Stimulated activated CD4-positive, alpha-beta T cell treated with anti-CD3 and anti-CD28 coated beads, Interleukin-12 subunit alpha, Interleukin-12 subunit beta, amount 100 ng/mL, for 24 hours (primary cell): ENCODE measurements around the gene NRROS.
"Not testable (repeated sequence)": the region's sequence is repeated elsewhere in the genome, so short reads cannot be mapped to it uniquely, and the experiment has no call there.

ENCODE experiments used
- DNase-seq, 2 experiments: peaks; one replicate each; pipeline ENCODE4 v3.0.0-alpha.2; 2020; ENCODE audit warnings: low read depth in 2 of 2

Gene NRROS

DNA sequence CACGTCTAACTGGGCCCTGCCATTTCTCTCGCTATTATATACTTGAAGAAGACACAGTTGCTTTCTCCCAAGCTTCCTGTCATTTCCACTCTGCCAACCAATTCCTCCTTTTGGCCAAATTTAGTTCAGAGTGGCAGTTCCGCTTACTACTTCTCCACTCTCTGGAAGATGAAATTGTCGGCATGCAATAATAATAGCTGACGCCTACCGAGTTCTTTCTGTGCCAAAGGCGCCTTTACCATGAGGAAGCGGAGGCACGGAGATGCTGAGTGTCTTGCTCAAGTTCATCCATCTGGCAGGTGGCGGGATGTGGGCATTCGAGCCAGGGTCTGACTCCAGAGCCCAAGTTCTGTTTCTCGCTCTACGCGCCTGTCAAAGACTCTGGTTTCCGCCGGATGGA is 14.6 kb upstream of the NRROS start:
- no peak for DNase-seq

DNA sequence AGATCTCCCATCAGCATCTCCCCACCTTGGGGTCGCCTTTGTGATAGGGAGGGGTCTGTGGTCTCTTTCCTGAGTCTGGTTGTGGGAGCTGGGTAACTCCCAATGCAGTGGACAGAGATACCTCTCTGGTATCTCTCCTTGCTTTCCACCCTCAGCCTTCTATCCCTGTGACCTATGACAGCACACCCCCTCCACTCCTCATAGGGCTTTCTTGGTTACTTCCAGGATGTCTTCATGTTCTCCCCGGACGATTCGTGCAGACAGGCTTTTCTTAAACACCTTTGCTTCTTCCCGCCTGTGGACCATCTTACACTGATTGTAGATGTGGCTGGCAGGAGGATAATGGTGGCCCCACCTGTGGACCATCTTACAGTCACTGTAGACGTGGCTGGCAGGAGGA is 14.2 kb upstream of the NRROS start:
- DNase-seq, result no peak

- no peak for DNase-seq
Measured at GRCh38 chr3:196627918-196628231, 11.6 kb upstream of the NRROS start.

DNA sequence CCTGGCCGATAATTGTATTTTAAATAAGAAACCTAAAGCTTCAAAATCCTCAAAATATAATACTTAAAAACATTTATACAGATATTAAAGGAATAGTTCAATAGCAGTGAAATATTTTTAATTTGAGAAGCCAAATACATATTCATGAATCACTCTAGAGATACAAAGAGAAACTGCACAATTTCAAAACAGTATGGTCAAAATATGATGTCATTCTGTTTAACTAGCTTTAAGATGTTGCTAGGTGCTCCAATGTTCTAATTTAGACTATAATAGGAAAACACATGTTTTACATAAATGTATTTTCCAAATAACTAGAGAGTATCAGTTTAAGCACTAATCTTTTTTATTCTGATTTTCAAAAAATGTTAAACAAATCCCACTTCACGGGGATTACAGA is 10.3 kb upstream of the NRROS start:
- no peak for DNase-seq

GRCh38 chr3:196631682-196632045 is 7.8 kb upstream of the NRROS start:
- DNase-seq, result no peak

DNA sequence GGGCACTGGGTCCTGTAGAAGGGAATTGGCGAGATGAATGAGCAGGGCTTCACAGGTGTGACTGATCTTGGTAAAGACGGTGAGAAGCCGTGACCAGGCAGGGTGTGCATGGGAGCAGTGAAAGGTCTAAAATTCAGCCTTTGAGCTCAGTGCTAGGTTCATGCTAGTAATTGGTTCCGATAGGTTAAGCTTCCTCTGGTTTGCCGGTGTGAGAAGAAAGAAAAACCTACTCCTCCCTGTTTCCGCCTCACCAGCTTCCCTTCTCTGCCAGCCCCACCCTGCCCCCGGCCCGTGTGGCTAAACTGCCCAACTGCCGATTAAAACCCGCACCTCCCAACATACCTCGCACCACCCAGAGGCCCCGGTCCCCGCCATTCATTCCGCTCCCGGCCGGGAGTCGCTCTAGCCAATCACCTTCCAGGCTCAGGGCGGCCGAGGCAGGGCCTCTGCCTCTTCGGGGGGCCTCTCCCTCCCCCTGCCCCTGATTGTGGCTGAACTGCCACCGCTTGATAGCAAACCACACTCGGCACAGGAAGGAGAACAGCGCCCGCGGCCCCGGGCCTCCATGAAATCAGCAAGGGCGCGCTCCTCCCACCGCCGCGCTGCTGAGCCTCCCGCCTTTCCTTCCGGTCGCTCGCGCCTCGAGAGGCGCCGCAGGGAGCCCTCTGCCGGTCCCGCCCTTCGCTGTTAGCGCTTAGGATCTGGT is 7.3 kb upstream of the NRROS start:
- peak; percentile 72 to 83 for DNase-seq

DNA sequence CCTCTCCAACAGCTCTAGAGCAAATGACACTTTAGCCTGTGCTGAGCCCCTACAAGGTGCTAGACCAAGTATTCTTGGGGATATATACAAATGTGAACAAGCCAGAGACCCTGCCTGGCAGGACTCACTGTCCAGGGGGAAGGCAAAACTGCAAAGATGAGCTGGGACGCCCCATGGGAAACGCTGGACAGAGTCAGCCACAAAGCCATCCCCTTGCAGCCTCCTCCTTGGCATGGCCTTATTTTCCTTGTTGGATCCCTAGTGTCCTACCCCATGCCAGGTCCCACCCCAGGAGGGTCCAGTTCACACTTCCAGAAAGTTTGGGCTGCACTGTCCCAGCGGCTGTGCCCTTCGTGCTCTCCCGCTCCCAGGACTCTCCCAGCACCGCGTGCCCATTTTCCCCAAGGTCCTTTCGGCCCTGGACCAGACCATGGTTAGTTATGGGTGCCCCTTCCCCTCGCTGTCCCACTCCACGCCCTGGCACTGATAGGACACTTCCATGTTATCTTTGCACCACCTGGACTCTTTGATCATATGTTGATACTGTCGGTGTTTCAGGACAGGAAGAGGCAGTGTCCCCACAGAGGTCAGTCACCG is 5.8 kb upstream of the NRROS start:
- DNase-seq, result no peak

GRCh38 chr3:196634224-196634623 is 5.3 kb upstream of the NRROS start:
- no peak for DNase-seq

DNA sequence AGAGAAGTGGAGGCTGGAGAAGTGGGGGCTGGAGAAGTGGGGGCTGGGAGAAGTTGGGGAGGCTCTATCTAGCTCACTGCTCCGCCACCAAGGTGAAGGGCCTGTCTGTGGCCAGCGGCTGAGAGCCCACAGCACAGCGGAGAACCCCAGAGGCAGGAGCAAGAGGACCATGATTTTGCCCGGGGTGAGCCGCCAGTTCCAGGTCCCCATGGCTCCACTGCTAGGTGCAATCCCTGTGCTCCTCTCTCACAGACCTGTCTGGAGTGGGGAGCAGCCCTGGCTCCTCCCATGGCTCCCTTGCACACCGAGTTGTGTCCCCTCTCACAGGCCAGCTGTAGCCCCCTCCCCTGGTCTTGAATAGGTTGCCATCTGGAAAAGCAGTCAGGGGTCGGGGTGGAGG is 4.7 kb upstream of the NRROS start:
- no peak for DNase-seq

DNA sequence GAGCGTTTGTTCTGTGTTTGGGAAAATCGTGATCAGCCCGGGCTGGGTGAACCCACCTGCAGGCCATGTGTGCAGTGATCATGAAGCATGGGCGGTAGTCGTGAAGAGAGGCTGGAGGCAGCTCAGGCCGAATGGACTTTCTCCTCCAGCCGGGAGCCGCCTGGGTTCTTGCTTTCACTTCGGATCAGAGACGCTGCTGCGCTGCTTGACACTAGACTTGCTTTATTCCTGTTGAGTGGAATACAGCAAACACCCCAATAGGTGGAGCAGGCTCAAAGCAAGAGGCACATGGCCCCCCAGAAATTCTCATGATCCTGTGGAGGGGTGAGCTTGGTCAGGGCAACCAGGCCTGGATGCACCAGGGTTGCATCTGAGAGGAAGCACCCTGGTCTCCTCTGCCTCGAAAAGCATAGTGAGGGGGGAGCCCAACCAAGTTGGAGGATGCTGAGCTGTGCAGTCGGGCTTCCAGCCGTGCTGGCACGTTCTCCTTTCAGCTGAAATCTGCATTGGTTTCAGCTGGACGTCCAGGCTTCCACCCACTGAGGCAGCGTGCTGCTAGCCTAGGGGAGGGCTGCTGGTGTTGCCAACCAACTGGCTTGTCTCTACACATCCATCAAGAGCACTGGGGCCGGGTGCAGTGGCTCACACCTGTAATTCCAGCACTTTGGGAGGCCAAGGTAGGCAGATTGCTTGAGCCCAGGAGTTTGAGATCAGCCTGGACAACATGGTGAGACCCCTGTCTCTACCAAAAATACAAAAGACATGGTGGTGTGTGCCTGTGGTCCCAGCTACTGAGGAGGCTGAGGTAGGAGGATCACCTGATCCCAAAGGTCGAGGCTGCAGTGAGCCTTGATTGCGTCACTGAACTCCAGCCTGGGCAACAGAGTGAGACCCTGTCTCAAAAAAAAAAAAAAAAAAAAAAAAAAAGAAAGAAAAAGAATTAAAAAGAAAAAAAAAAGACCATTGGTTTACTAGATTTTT is 2.8 kb upstream of the NRROS start:
- no peak for DNase-seq

GRCh38 chr3:196637941-196638340 is 1.6 kb upstream of the NRROS start:
- DNase-seq, result not testable (repeated sequence)

DNA sequence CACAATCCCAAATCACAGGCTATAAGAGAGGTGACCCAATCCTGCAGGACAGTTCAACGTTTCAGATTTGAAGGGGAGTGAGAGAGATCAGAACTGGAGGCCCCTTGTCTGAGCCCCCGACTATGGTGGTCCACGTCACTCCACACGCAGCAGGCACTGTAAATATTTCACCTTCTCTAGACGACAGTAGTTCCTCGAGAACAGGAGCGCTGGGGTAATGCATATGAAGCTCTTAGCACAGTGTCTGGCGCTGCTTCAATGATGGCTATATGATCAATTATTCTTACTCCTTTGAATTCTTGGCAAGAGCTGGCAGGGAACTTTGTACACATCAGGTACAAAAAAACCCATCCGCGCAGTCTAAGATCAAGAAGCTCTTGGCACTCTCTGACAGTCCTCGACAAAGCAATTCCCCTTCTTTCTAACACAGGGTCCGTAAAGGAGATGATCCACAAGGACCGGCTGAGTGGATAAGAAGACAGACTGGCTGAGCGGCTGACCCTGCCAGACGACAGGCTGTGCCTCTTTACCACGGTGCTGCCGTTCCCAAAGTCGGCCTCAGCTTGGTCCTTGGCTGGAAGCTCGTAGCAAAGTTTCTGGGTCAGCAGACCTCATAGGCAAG is 522 bp upstream of the NRROS start:
- DNase-seq, result no peak

DNA sequence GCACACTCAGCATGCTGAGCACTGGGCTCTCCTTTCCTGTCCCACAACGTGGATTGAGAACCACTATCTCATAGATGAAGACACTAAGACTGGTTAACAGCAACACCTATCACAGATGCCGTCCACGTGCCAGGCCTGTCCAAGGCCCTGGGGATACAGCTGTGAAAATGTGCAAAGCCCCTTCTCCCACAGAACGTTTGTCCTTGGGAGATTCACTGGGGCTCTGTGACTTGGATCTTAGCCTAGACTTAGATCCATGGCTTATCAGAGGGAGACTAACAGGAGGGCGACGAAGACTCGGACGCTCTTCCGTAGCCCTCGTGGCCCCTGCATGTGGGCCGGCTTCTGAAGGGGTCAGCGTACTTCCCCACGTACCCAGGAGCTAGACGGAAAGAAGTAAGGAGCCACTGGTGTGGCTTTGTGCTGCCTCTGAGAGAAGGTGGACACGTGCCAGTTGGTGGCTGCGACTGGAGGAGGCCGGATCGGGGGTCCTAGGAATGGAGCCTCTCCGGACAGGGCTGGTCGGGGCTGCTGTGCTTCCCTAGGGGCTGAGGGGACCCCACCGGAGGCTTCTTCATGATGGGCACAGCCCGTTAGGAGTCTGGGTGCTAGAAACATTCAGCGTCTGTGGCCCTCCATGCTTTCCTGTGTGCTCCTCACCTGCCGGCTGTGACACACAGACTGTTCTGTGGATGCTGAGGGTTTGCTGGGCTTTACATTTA is 964 bp downstream of the NRROS start:
- no peak for DNase-seq

DNA sequence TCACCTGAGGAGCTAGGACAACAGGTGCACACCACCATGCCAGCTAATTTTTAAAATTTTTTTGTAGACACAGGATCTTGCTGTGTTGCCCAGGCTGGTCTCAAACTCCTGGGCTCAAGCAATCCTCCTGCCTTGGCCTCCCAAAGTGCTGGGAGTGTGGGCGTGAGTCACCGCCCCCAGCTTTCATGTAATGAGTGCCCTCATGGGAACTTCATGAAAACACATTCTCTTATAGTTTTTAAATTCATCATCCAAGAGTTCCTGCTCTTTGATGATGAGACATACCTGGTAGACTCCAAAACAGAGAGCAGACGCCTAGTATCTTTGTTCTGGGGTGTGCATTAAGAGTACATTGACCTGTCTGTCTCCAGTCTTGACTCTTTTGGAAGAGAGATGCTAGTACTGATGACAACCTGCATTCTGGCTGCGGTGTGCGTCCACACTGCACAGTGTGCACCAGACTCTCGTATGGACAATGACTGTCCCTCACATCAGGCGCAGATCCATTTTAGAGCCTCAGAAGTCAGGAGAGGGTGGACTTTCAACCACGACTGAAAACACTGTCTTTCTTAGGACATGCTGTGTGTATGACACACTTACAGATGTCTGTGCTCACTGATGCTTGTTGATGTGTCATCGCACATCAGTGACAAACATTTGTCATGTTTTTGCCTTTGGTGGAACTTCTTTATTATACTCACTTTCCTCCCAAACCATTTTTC is 2.0 kb downstream of the NRROS start:
- DNase-seq, result peak in 1 of 2 experiments; percentile 46

GRCh38 chr3:196642434-196642833 is 2.9 kb downstream of the NRROS start:
- DNase-seq, result no peak

DNA sequence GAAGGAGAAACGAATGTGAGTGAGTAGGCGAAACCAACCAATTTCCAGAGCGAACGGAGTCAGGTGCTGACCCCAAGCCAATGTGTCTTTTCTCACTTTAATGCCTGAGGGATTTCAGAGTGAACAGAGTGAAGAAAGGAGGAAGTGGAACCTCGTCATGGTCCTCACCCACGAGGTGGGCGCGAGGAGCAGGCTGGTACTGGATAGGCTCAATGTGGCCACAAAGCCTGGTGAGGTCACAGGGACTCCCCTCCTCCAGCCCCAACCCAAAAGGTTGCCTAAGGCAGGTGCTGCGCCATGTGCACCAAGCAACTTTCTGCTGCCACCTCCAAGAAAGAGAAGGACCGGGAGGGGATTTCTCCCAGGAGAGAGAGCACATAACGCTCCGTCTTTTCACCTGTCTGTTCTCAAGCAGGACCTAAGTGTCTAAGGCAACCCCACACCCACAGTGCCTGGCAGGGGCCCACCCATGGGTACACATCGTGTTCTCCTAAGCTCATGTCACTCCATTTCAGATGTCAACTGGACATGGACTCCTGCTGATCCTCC is 3.8 kb downstream of the NRROS start:
- no peak for DNase-seq

DNA sequence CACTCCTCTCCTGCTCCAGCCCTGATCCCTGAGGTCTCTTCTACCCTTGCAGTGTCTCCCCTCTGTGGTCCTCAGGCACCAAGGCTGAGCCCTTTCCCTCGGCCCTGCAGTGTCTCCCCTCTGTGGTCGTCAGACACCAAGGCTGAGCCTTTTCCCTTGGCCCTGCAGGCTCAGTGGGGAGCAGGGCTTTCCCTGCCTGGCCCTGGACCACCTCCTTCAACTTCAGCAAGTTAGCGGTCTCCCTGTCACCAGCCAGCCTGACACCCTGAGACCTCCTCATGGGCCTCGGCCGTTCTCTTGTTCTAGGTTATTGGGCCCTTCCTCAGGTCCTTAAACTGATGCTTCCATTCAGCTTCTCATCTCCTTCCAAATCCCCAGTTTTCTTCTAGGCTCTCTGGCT is 4.3 kb downstream of the NRROS start:
- no peak for DNase-seq

DNA sequence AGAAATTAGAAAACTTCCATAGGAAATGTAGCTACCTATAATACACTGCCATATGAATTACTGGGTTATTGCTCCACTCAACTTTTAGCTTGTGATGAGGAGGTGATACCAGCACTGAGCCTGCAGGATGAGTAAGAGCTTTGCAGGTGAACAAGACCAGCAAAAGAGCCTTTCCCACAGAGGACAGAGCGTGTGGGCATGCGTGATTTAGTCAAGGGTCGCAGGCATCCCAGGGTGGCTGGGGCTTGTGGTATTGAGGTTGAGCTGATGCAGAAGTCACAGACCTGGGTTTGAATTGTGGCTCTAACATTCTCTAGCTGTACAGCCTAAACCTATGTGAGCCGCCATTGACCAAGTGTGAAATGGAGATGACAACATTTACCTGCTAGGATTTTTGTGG is 5.6 kb downstream of the NRROS start:
- no peak for DNase-seq

DNA sequence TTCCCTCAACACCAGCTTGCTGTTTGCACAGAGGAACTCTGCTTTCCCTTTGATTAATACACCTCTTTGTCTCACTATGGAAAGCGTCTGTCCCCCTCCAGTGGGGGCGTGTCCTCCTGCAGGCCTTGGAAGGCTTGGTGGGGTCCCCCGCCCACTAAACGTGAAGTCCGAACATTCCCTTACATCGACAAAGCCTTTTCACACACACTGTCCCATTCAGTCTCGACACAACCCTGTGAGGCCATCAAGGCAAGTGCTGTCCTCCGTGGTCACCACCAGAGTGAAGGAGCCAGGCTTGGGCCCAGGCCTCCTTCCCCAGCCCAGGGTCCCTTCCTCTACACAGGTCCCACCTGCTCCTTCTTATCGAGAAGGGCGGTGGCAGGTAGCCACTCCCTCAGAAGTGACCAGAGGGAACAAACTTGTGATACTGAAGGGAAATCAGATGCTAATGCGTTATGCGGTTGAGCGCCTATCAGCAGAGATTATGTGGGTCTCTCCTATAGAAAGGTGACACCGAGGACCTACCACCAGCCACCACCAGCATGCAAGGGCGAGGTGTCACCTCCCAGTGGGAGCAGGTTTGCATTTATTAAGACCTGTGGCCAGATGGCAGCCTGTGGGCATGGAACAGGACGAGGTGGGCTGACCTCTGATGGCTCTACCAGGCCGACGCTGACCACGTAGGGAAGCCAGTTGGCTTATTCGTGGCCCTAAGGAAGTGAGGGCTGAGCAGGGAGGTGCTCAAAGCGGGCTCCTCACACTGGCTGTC is 6.6 kb downstream of the NRROS start:
- DNase-seq, result no peak

DNA sequence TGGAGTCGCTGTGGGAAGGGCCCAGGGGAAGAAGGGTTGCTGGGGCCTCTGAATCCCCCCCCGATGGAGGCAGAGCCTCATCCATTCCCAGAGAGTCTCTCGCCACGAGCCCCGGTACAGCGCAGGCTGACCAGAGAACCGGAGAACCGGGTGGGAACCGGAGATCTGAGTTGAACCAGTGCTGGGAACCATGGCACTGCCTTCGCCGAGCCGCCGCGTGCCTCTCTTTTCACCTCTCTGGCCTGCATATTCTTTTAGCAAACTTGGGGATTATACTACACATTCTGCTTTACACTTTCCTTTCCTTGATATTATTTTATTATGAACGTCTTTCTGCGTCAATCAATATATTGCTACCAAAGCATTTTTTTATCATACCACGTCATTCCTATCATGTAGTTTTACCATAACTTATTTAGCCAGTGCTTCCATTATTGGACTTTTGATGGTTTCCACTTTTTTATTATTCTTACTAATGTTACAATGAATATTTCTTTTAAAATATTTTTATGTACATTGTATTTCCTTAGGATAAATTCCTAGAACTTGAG is 7.2 kb downstream of the NRROS start:
- DNase-seq, result no peak
